Fibroblast of the conjunctiva (primary cell): ENCODE results near the gene KCNQ1.

Experiments used
- DNase-seq: peaks from one replicate; pipeline ENCODE4 v3.0.0-alpha.2; 2010; ENCODE audit warnings: low read depth

The KCNQ1 gene

GRCh38 chr11:2442589-2442988 is 2.2 kb upstream of the KCNQ1 start:
- DNase-seq: no peak

- DNase-seq: no peak
Observed at GRCh38 chr11:2443406-2443805, 1.4 kb upstream of the KCNQ1 start.

GRCh38 chr11:2443881-2444820 is 657 bp upstream of the KCNQ1 start, which contains the start of gene TRPM5:
TRPM5 (minus strand) TSS chr11:2444514; CDS start chr11:2423036, 21,478 bp downstream.
- DNase-seq: no peak

GRCh38 chr11:2445746-2446551 is 1.1 kb downstream of the KCNQ1 start:
- DNase-seq: no peak

GRCh38 chr11:2446590-2447252 is 1.9 kb downstream of the KCNQ1 start:
- no peak for DNase-seq

- no peak for DNase-seq
Observed at GRCh38 chr11:2447253-2447950, 2.6 kb downstream of the KCNQ1 start.

GRCh38 chr11:2447951-2448650 is 3.3 kb downstream of the KCNQ1 start:
- DNase-seq: no peak

GRCh38 chr11:2448661-2449547 is 4.1 kb downstream of the KCNQ1 start:
- no peak for DNase-seq

- DNase-seq: no peak
Observed at GRCh38 chr11:2449548-2450320, 4.9 kb downstream of the KCNQ1 start.

- DNase-seq: no peak
Observed at GRCh38 chr11:2450321-2451041, 5.7 kb downstream of the KCNQ1 start.

GRCh38 chr11:2451336-2451735 is 6.5 kb downstream of the KCNQ1 start:
- DNase-seq: no peak

GRCh38 chr11:2451916-2452315 is 7.1 kb downstream of the KCNQ1 start:
- no peak for DNase-seq

- DNase-seq: no peak
Observed at GRCh38 chr11:2452321-2453012, 7.7 kb downstream of the KCNQ1 start.

- no peak for DNase-seq
Observed at GRCh38 chr11:2453436-2453835, 8.6 kb downstream of the KCNQ1 start.

- DNase-seq: no peak
Observed at GRCh38 chr11:2458321-2458720, 13.5 kb downstream of the KCNQ1 start.

GRCh38 chr11:2459016-2459725 is 14.4 kb downstream of the KCNQ1 start:
- no peak for DNase-seq

GRCh38 chr11:2459796-2460531 is 15.2 kb downstream of the KCNQ1 start:
- no peak for DNase-seq
